HG03159 (cell line): Measurements from ENCODE around the gene CYP2D6.
"Not testable (repeated sequence)": the region's sequence is repeated elsewhere in the genome, so short reads cannot be mapped to it uniquely, and the experiment has no call there.

Experiments used
- ATAC-seq: cut with Tn5 transposase; IDR thresholded peaks from one replicate; pipeline ENCODE4 v1.9.1; 2021; ENCODE audit warnings: mild to moderate bottlenecking, moderate library complexity; ENCODE audit not compliant: unreplicated experiment

Gene CYP2D6

GRCh38 chr22:42135688-42136087 is 5.1 kb upstream of the CYP2D6 start:
- not testable (repeated sequence) for ATAC-seq

- no peak for ATAC-seq
Observed at GRCh38 chr22:42134100-42135020, 3.8 kb upstream of the CYP2D6 start.

- ATAC-seq: no peak
Observed at GRCh38 chr22:42132457-42132856, 1.8 kb upstream of the CYP2D6 start.

GRCh38 chr22:42131562-42131961 is 952 bp upstream of the CYP2D6 start:
- ATAC-seq: no peak

GRCh38 chr22:42130182-42130581 is 428 bp downstream of the CYP2D6 start:
- ATAC-seq: not testable (repeated sequence)

GRCh38 chr22:42128776-42129694 is 1.6 kb downstream of the CYP2D6 start:
- not testable (repeated sequence) for ATAC-seq

- not testable (repeated sequence) for ATAC-seq
Observed at GRCh38 chr22:42128007-42128406, 2.6 kb downstream of the CYP2D6 start.

- no peak for ATAC-seq
Observed at GRCh38 chr22:42127606-42128005, 3.0 kb downstream of the CYP2D6 start.

GRCh38 chr22:42123529-42123928 is 7.1 kb downstream of the CYP2D6 start:
- not testable (repeated sequence) for ATAC-seq

- not testable (repeated sequence) for ATAC-seq
Observed at GRCh38 chr22:42120231-42121021, 10.2 kb downstream of the CYP2D6 start.

- no peak for ATAC-seq
Observed at GRCh38 chr22:42116848-42117424, 13.7 kb downstream of the CYP2D6 start.

- not testable (repeated sequence) for ATAC-seq
Observed at GRCh38 chr22:42115420-42115830, 15.2 kb downstream of the CYP2D6 start.

GRCh38 chr22:42114721-42115120 is 15.9 kb downstream of the CYP2D6 start:
- ATAC-seq: no peak

- not testable (repeated sequence) for ATAC-seq
Observed at GRCh38 chr22:42112793-42113192, 17.8 kb downstream of the CYP2D6 start.

- ATAC-seq: no peak
Observed at GRCh38 chr22:42111798-42112197, 18.8 kb downstream of the CYP2D6 start.

- no peak for ATAC-seq
Observed at GRCh38 chr22:42108848-42109247, 21.8 kb downstream of the CYP2D6 start.

GRCh38 chr22:42104332-42104860 is 26.2 kb downstream of the CYP2D6 start:
- ATAC-seq: not testable (repeated sequence)

- no peak for ATAC-seq
Observed at GRCh38 chr22:42101199-42101598, 29.4 kb downstream of the CYP2D6 start.

GRCh38 chr22:42091455-42091782 is 39.2 kb downstream of the CYP2D6 start:
- ATAC-seq: no peak
